HFFc6 (cell line): ENCODE measurements around the gene RGS6. TPM values are rescaled to one million over a fixed set of nuclear protein-coding genes. Genes with fewer than 3 reads are reported as not detected.

Source experiments
- DNase-seq: peaks from one replicate; pipeline ENCODE4 v3.0.0-alpha.2; 2018
- H3K27ac Mint-ChIP-seq: 2 replicates; pipeline ENCODE4 v1.8.0; 2020; ENCODE audit warnings: mild to moderate bottlenecking, mixed read lengths
- H3K27me3 Mint-ChIP-seq: 2 replicates; pipeline ENCODE4 v1.8.0; 2021; ENCODE audit warnings: mild to moderate bottlenecking, moderate library complexity, mixed read lengths; ENCODE audit not compliant: insufficient read depth
- H3K36me3 Mint-ChIP-seq: 2 replicates; pipeline ENCODE4 v1.8.0; 2021; ENCODE audit warnings: low read depth, mixed read lengths
- H3K4me1 Mint-ChIP-seq: 2 replicates; pipeline ENCODE4 v1.8.0; 2020; ENCODE audit warnings: low read depth, mixed read lengths
- H3K4me3 Mint-ChIP-seq: 2 replicates; pipeline ENCODE4 v1.8.0; 2020; ENCODE audit warnings: mild to moderate bottlenecking, moderate library complexity, mixed read lengths
- H3K9me3 Mint-ChIP-seq: 2 replicates; pipeline ENCODE4 v1.8.0; 2020; ENCODE audit warnings: mild to moderate bottlenecking, mixed read lengths
- total RNA-seq, 6 experiments: library from RNA; stranded (reverse); fragmentation: NEBNext Ultra II Directional; extraction: Animal tissue kit (Norgen Biotek cat#: 25700); gene quantifications; 2 replicates in 1 of 6; 3 replicates in 5 of 6; pipeline ENCODE4 v1.2.3, GENCODE V29; 2021
- TF ChIP-seq, protein P1 (sequence below): fragments of 200-600 bp; sonication (generic); IDR thresholded peaks from 2 replicates; pipeline ENCODE4 v1.5.0; 2021; ENCODE audit warnings: antibody characterized with exemption, mild to moderate bottlenecking

The RGS6 gene
- total RNA-seq, 6 experiments from 2014 or later: not detected

DNA sequence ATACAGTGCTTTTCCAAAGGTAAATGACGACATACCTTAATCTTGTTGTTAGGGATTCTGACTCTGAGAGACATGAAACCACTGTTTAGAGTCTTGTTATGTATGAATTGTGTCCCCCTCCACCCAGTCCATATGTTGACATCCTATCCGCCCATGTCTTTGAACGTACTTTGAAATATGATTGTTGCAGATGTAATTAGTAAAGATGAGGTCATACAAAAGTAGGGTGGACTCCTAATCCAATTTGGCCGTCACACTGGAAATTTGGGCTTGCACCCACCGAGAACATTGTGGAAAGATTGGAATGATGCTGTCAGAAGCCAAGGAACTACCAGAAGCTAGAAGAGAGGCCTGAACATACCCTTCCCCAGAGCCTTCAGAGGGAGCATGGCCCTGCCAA, 62.2 kb downstream of the RGS6 start:
- Mint-ChIP-seq H3K36me3 (no peaks in the 10 kb centered on the region), H3K27ac (no peak overlapping the region), H3K9me3 (peaks cover 9% of the 10 kb centered on the region), H3K4me3 (no peak overlapping the region), H3K27me3 (no peaks in the 10 kb centered on the region), H3K4me1 (no peaks in the 10 kb centered on the region)
- no peak for DNase-seq
- TF ChIP-seq, protein P1, sequence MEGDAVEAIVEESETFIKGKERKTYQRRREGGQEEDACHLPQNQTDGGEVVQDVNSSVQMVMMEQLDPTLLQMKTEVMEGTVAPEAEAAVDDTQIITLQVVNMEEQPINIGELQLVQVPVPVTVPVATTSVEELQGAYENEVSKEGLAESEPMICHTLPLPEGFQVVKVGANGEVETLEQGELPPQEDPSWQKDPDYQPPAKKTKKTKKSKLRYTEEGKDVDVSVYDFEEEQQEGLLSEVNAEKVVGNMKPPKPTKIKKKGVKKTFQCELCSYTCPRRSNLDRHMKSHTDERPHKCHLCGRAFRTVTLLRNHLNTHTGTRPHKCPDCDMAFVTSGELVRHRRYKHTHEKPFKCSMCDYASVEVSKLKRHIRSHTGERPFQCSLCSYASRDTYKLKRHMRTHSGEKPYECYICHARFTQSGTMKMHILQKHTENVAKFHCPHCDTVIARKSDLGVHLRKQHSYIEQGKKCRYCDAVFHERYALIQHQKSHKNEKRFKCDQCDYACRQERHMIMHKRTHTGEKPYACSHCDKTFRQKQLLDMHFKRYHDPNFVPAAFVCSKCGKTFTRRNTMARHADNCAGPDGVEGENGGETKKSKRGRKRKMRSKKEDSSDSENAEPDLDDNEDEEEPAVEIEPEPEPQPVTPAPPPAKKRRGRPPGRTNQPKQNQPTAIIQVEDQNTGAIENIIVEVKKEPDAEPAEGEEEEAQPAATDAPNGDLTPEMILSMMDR: no peak

DNA sequence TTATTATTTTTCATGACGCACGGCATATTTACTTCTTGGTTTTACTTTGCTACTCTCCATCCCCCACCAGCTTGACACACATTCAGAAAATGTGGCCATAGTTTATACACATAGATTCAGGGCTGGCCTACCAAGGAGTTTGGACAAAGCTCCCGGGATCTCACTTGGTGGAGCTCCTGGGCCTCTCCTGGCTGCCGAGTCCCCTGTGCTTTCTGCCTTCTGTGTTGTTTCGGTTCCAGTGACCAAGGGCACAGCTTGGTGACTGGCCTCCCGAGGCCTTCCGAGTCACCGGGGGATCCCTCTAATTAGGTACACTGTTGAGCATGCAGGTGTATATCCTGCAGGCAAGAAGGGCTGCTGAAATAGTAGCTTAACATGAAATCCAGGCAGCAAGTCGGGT, 63.5 kb downstream of the RGS6 start:
- no peak for DNase-seq
- TF ChIP-seq, protein P1: no peak
- peaks cover 2% of the 10 kb centered on the region; the same call in 1 of the 2 replicates for H3K27me3 Mint-ChIP-seq
- no peak overlapping the region for H3K4me3 Mint-ChIP-seq
- H3K27ac Mint-ChIP-seq: no peak overlapping the region
- H3K4me1 Mint-ChIP-seq: no peaks in the 10 kb centered on the region
- peaks cover 22% of the 10 kb centered on the region for H3K9me3 Mint-ChIP-seq
- 0 out of 2 replicates have a peak, but pooled peaks cover 4% of the 10 kb centered on the region for H3K36me3 Mint-ChIP-seq

- no peak overlapping the region for H3K27ac Mint-ChIP-seq
- no peaks in the 10 kb centered on the region for H3K4me1 Mint-ChIP-seq
- H3K27me3 Mint-ChIP-seq: peaks cover 2% of the 10 kb centered on the region; the same call in 1 of the 2 replicates
- TF ChIP-seq, protein P1: no peak
- H3K36me3 Mint-ChIP-seq: 0 out of 2 replicates have a peak, but pooled peaks cover 4% of the 10 kb centered on the region
- H3K9me3 Mint-ChIP-seq: peaks cover 22% of the 10 kb centered on the region
- DNase-seq: no peak
- no peak overlapping the region for H3K4me3 Mint-ChIP-seq
These were observed 64.4 kb downstream of the RGS6 start for GRCh38 chr14:71996610-71997009.

DNA sequence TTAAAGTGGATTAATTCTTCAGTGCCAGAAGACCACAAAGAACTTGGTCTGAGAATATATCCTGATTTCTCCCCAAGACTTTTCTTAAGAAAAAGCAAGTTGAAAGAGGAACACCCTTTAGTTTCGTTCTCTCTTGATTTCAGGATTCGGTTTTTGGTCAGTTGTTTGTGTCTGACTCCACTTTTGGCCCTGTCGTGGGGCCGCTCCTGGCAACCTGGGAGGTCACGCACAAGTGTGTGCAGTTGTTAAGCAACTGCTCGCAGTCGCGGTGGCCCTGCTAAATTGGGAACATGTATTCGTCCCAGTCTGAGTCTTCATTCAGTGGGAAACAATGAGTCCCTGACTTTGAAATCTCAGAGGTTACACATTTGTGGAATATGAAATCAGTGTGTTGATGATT, 68.7 kb downstream of the RGS6 start:
- Mint-ChIP-seq H3K36me3 (0 out of 2 replicates have a peak, but pooled peaks cover 4% of the 10 kb centered on the region), H3K9me3 (peaks cover 36% of the 10 kb centered on the region), H3K27me3 (peaks cover 2% of the 10 kb centered on the region; the same call in 1 of the 2 replicates), H3K4me1 (no peaks in the 10 kb centered on the region), H3K27ac (no peak overlapping the region), H3K4me3 (no peak overlapping the region)
- no peak for DNase-seq
- TF ChIP-seq, protein P1: no peak

DNA sequence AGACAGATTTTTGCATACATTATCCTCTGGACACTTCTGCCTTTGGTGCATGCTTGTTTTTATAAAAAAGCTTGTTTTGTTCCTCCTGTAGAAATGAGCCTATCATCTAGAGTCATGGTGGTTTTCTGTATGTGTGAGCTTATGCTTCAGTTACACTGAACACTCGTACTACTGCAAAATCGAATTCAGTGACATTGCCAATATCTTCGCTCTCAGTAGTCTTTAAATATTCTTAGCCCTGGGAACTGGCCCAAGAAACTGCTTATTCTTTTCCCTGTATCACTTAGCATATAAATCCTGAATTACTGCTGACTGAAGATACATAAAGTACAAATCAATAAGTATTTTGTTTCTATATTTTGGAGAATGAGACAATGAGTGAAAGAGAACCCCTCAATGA, 70.5 kb downstream of the RGS6 start:
- peaks cover 2% of the 10 kb centered on the region; the same call in 1 of the 2 replicates for H3K27me3 Mint-ChIP-seq
- no peak overlapping the region for H3K27ac Mint-ChIP-seq
- no peak for DNase-seq
- H3K36me3 Mint-ChIP-seq: 0 out of 2 replicates have a peak, but pooled peaks cover 4% of the 10 kb centered on the region
- no peak overlapping the region for H3K4me3 Mint-ChIP-seq
- peaks cover 36% of the 10 kb centered on the region for H3K9me3 Mint-ChIP-seq
- H3K4me1 Mint-ChIP-seq: no peaks in the 10 kb centered on the region
- TF ChIP-seq, protein P1: no peak

DNA sequence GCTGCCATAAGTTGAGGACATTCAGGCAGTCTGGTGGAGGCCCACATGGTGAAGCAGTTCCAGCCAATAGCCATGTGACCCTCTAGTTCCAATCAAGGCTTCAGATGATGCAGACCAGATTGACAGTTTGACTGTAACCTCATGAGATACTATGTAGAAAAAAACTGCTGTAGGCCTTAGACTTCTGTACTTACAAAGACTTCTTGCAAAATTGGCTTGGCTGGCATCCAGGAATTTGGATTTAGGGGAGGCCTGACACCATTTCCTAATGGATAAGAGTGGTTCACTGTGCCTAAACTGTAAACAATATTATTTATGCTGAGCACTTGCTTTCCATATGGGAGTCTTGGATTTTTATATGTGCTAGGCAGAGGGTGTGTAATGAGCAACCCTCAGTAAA, 76.4 kb downstream of the RGS6 start:
- TF ChIP-seq, protein P1: no peak
- H3K27me3 Mint-ChIP-seq: no peaks in the 10 kb centered on the region
- no peak overlapping the region for H3K27ac Mint-ChIP-seq
- DNase-seq: no peak
- H3K36me3 Mint-ChIP-seq: no peaks in the 10 kb centered on the region; the same call in 1 of the 2 replicates
- H3K9me3 Mint-ChIP-seq: peaks cover 34% of the 10 kb centered on the region
- no peaks in the 10 kb centered on the region for H3K4me1 Mint-ChIP-seq
- no peak overlapping the region for H3K4me3 Mint-ChIP-seq
